Measurements from ENCODE around the gene ADD3.

ADD3 gene

GRCh38 chr10:110006358-110007160 is 1.2 kb upstream of the ADD3 start:
- no peak for DNase-seq

- no peak for DNase-seq
Measured at GRCh38 chr10:110007161-110007700, 553 bp upstream of the ADD3 start.

GRCh38 chr10:110008518-110009339 is 945 bp downstream of the ADD3 start:
- peak; percentile 30 for DNase-seq

GRCh38 chr10:110009736-110010475 is 2.1 kb downstream of the ADD3 start:
- no peak for DNase-seq

GRCh38 chr10:110010486-110011378 is 2.9 kb downstream of the ADD3 start:
- no peak for DNase-seq

- peak; percentile 40 for DNase-seq
Measured at GRCh38 chr10:110011681-110012080, 3.9 kb downstream of the ADD3 start.

GRCh38 chr10:110013630-110014293 is 6.0 kb downstream of the ADD3 start:
- DNase-seq: no peak

- no peak for DNase-seq
Measured at GRCh38 chr10:110016039-110016438, 8.3 kb downstream of the ADD3 start.

- DNase-seq: no peak
Measured at GRCh38 chr10:110017052-110017451, 9.3 kb downstream of the ADD3 start.

- DNase-seq: no peak
Measured at GRCh38 chr10:110017907-110018306, 10.1 kb downstream of the ADD3 start.

GRCh38 chr10:110020265-110020664 is 12.5 kb downstream of the ADD3 start:
- DNase-seq: no peak

GRCh38 chr10:110022716-110023504 is 15.1 kb downstream of the ADD3 start:
- no peak for DNase-seq

GRCh38 chr10:110023785-110024465 is 16.1 kb downstream of the ADD3 start:
- DNase-seq: no peak

- no peak for DNase-seq
Measured at GRCh38 chr10:110029450-110029849, 21.7 kb downstream of the ADD3 start.

GRCh38 chr10:110032801-110033700 is 25.3 kb downstream of the ADD3 start:
- DNase-seq: no peak

GRCh38 chr10:110033701-110034235 is 26.0 kb downstream of the ADD3 start:
- no peak for DNase-seq

- DNase-seq: no peak
Measured at GRCh38 chr10:110034596-110034995, 26.8 kb downstream of the ADD3 start.

GRCh38 chr10:110035070-110035921 is 27.5 kb downstream of the ADD3 start:
- DNase-seq: no peak
